Measurements from ENCODE around the gene CTXN2. TPM values are rescaled to one million over a fixed set of nuclear protein-coding genes. Genes with fewer than 3 reads are reported as not detected.

The CTXN2 gene
- total RNA-seq, 1 donor from 2014 or later: 0.06 TPM

GRCh38 chr15:48222627-48223026 is 31.2 kb downstream of the CTXN2 start:
- DNase-seq (ENCODE audit: low spot score): no peak

- DNase-seq (ENCODE audit: low spot score): no peak
Observed at GRCh38 chr15:48225771-48226170, 34.3 kb downstream of the CTXN2 start.

- DNase-seq (ENCODE audit: low spot score): no peak
Observed at GRCh38 chr15:48230498-48230897, 39.0 kb downstream of the CTXN2 start.

- no peak for DNase-seq (ENCODE audit: low spot score)
Observed at GRCh38 chr15:48233246-48233645, 41.8 kb downstream of the CTXN2 start.

- no peak for DNase-seq (ENCODE audit: low spot score)
Observed at GRCh38 chr15:48239334-48239733, 47.9 kb downstream of the CTXN2 start.

- DNase-seq (ENCODE audit: low spot score): no peak
Observed at GRCh38 chr15:48242015-48242414, 50.5 kb downstream of the CTXN2 start.

- no peak for DNase-seq (ENCODE audit: low spot score)
Observed at GRCh38 chr15:48242535-48242934, 51.1 kb downstream of the CTXN2 start.

GRCh38 chr15:48244921-48245320 is 53.5 kb downstream of the CTXN2 start:
- no peak for DNase-seq (ENCODE audit: low spot score)

GRCh38 chr15:48248414-48248813 is 56.9 kb downstream of the CTXN2 start:
- DNase-seq (ENCODE audit: low spot score): no peak

GRCh38 chr15:48250640-48251076 is 59.2 kb downstream of the CTXN2 start:
- DNase-seq (ENCODE audit: low spot score): peak; percentile 10

GRCh38 chr15:48253172-48253571 is 61.7 kb downstream of the CTXN2 start:
- no peak for DNase-seq (ENCODE audit: low spot score)

Other genes with a start within 250 kb of the CTXN2 start
- gene SLC24A5, start 70.7 kb upstream of the CTXN2 start, total RNA-seq: not detected
- 41.1 TPM for gene MYEF2, start 13.4 kb upstream of the CTXN2 start, total RNA-seq
- gene SLC12A1, start 14.6 kb downstream of the CTXN2 start, total RNA-seq: not detected
- gene DUT, start 139.8 kb downstream of the CTXN2 start, total RNA-seq: 95.0 TPM

Measured in mucosa of gallbladder (tissue), 1 donor.